ENCODE measurements around the gene ANKRD36C.
"Not testable (repeated sequence)": the region's sequence is repeated elsewhere in the genome, so short reads cannot be mapped to it uniquely, and the experiment has no call there.

The ANKRD36C gene

GRCh38 chr2:96006248-96006647 lies 14.6 kb upstream of the ANKRD36C start:
- not testable (repeated sequence) for DNase-seq

- not testable (repeated sequence) for DNase-seq
Measured at GRCh38 chr2:95992520-95993272, 1.1 kb upstream of the ANKRD36C start.

- DNase-seq = not testable (repeated sequence)
Measured at GRCh38 chr2:95992102-95992501, 478 bp upstream of the ANKRD36C start.

GRCh38 chr2:95990884-95991283 lies 740 bp downstream of the ANKRD36C start:
- not testable (repeated sequence) for DNase-seq

- not testable (repeated sequence) for DNase-seq
Measured at GRCh38 chr2:95951662-95952061, 40.0 kb downstream of the ANKRD36C start.

DNA sequence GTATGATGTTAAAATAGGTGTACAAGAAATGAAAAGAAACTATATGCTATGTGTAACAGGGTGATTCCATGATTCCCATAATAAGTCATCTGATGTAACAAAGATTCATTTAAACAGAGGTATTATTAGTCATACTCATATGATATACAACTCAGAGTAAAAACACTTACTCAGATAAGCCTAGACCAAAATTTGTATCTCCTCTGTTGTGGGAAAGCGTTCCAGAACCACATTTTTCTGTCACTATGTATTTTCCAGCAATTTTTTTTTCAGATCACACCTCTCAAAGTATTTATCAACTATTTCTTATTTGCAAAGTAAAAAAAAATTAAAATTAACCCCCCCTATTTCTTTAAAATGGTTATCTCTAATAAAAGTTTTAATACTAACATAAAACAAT lies 43.6 kb downstream of the ANKRD36C start:
- DNase-seq = not testable (repeated sequence)

GRCh38 chr2:95939947-95940346 lies 51.7 kb downstream of the ANKRD36C start:
- DNase-seq = not testable (repeated sequence)

DNA sequence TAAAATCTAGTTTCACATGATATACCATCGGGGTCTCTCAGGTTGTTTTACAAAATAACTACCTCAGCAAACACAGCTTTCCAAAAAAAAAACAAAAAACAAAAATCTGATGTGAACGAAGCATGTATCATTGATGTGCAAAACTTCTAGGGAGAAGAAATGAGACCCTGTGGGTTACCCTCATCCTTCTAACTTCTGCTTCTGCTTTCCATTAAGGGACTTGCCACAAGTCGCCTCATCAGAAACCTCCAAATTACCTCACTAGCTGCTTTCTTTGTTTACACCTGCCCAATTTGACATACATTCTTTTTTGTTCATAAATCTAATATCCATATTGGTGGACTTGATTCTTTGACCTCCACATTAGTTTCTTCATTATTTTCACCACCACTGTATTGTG lies 60.9 kb downstream of the ANKRD36C start:
- not testable (repeated sequence) for DNase-seq

DNA sequence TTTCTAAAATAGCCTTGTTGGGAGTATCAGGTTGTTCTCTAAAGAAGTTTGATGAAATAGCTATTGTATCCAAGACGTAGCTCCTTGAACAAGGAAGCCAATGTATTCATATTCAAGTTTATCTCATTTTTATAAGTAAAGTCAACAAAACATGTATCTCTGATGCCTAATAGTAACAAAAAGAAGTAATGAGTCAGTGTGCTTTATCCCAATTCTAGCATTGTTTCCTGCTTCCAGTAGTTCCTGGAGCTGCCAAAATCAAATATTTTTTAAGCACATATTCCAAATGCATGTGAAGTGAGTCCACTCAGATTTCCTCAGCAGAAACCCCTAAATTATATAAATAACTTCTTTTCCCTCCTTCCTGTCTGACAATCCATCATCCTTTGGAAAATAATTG lies 74.6 kb downstream of the ANKRD36C start:
- DNase-seq = not testable (repeated sequence)

GRCh38 chr2:95915131-95915530 lies 76.5 kb downstream of the ANKRD36C start:
- not testable (repeated sequence) for DNase-seq

GRCh38 chr2:95911431-95911830 lies 80.2 kb downstream of the ANKRD36C start:
- DNase-seq = not testable (repeated sequence)

- DNase-seq = not testable (repeated sequence)
Measured at GRCh38 chr2:95894443-95894842, 97.2 kb downstream of the ANKRD36C start.

- DNase-seq = not testable (repeated sequence)
Measured at GRCh38 chr2:95867929-95868328, 123.7 kb downstream of the ANKRD36C start.

DNA sequence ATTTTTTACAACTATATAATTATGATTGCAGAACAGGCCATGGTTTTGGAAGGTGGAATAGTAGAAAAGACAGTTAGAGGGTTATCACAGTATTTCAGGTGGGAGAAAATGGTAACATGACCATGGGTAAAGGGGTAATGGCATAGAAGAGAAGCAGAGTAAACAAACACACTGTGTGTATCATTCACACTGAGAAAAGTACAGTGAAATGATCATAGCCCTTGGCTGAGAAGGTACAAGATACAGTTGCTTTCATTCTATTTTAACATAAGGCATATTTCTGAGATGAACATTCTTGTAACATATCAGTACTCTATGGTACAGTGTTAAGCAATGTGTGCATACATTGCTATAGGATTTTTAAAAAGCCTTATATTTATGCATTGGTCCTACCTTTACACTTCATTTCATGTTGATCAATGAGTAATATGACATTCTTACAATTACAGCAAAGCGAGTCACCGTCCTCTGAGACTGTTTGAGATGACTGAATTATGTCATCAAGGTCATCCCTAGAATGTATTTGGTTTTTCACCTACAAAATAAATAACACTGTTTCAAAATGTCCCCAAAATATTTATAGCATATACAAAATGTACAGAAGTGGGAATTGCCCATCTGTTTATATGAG lies 124.5 kb downstream of the ANKRD36C start:
- DNase-seq = not testable (repeated sequence)

GRCh38 chr2:95862121-95862520 lies 129.5 kb downstream of the ANKRD36C start:
- not testable (repeated sequence) for DNase-seq

- DNase-seq = no peak
Measured at GRCh38 chr2:95836151-95836550, 155.5 kb downstream of the ANKRD36C start.

DNA sequence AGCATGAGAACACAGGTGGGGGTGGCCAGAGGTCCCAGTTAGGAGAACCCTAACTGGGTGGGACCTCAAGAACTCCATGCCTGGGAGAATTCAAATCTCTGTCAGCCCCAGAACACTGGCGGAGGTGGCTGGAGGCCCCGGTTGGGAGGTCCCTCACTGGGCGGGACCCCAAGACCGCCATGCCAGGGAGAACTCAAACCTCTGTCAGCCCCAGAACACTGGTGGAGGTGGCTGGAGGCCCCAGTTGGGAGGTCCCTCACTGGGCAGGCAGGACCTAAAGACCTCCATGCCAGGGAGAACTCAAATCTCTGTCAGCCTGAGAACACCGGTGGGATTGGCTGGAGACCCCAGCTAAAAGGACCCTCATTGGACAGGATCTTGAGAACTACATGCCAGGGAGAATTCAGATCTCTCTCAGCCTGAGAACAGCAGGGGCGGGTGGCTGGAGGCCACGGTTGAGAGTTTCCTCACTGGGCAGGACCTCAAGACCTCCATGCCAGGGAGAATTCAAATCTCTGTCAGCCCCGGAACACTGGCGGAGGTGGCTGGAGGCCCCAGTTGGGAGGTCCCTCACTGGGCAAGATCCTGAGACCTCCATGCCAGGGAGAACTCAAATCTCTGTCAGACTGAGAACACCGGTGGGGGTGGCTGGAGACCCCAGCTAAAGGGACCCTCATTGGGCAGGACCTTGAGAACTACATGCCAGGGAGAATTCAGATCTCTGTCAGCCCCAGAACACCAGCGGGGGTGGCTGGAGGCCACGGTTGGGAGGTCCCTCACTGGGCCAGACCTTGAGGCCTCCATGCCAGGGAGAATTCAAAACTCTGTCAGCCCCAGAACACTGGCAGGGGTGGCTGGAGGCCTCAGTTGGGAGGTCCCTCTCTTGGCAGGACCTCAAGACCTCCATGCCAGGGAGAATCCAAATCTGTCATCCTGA lies 157.3 kb downstream of the ANKRD36C start:
- DNase-seq = not testable (repeated sequence)

GRCh38 chr2:95824218-95824617 lies 167.4 kb downstream of the ANKRD36C start:
- not testable (repeated sequence) for DNase-seq

- DNase-seq = not testable (repeated sequence)
Measured at GRCh38 chr2:95817521-95817920, 174.1 kb downstream of the ANKRD36C start.

GRCh38 chr2:95813311-95813710 lies 178.3 kb downstream of the ANKRD36C start:
- DNase-seq = not testable (repeated sequence)

- no peak for DNase-seq
Measured at GRCh38 chr2:95799892-95800291, 191.7 kb downstream of the ANKRD36C start.

- not testable (repeated sequence) for DNase-seq
Measured at GRCh38 chr2:95799147-95799889, 192.3 kb downstream of the ANKRD36C start.

Measured in NCI-H1930 (cell line).